Suprapubic skin (tissue), 4 donors: Measurements from ENCODE around the gene CXCR5.

Experiments used
- EP300 ChIP-seq: sonication (generic); formaldehyde crosslinking; IDR thresholded peaks from one replicate; pipeline ENCODE4 v1.6.1; 2017; ENCODE audit warnings: antibody characterized with exemption
- POLR2AphosphoS5 ChIP-seq, 3 donors: sonication (generic); formaldehyde crosslinking; IDR thresholded peaks; one replicate each; pipeline ENCODE4 v1.6.1; 2017; ENCODE audit warnings: antibody characterized with exemption in 3 of 3
- TF ChIP-seq, protein P1 (sequence below), 2 donors: fragments of 200-600 bp in 1 of 2; fragments of 450-650 bp in 1 of 2; sonication (generic) in 1 of 2; IDR thresholded peaks; one replicate each; pipeline ENCODE4 v1.5.1; 2016 to 2019; ENCODE audit warnings: antibody characterized with exemption in 2 of 2, mild to moderate bottlenecking in 1 of 2, moderate library complexity in 1 of 2

DNA sequence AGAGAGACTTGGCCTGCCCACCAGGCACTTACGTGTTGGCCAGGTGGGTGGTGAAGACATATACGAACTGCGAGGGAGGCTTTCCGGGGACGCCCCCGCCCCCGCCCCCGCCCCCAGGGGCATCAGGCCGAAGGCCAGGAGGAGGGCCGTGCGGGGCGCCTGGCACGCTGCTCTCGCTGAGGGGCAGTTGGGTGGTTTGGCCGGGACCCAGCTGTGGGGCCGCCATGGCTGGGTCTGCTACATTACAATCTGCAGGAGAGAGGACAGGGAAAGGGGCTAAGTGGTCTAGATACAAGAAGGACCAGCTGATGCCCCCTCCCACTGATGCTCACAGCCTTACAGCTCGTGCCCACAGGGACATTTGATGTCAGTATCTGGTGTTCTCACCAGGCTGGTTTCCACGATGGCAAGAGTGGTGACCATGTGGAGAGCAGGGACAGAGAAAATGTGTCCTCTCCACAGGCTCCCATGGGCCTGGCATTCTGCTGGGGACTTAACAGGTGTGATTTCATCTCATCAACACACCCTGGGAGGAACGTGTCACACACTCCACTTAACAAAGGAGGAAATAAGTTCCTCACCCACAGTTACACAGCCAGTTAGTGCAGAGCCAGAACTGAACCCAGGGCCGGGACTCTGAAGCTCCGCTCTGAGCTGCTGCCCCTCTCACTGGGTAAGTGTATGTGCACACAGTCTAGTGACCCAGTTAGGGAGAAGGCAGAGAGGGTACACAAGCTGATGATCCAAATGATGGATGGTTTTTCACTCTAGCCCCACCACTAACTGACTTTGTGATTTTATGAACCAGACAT lies 19.7 kb downstream of the CXCR5 start:
- TF ChIP-seq POLR2AphosphoS5 (IDR thresholded peaks at IDR 0.05) (no peak), EP300 (no peak)
- TF ChIP-seq, protein P1, sequence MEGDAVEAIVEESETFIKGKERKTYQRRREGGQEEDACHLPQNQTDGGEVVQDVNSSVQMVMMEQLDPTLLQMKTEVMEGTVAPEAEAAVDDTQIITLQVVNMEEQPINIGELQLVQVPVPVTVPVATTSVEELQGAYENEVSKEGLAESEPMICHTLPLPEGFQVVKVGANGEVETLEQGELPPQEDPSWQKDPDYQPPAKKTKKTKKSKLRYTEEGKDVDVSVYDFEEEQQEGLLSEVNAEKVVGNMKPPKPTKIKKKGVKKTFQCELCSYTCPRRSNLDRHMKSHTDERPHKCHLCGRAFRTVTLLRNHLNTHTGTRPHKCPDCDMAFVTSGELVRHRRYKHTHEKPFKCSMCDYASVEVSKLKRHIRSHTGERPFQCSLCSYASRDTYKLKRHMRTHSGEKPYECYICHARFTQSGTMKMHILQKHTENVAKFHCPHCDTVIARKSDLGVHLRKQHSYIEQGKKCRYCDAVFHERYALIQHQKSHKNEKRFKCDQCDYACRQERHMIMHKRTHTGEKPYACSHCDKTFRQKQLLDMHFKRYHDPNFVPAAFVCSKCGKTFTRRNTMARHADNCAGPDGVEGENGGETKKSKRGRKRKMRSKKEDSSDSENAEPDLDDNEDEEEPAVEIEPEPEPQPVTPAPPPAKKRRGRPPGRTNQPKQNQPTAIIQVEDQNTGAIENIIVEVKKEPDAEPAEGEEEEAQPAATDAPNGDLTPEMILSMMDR (IDR thresholded peaks at IDR 0.05) = no peak
